G401 (cell line): ENCODE data around the gene KIRREL3. TPM values are rescaled to one million over a fixed set of nuclear protein-coding genes. Genes with fewer than 3 reads are reported as not detected.

Source experiments
- DNase-seq: peaks from one replicate; pipeline ENCODE4 v3.0.0-alpha.2; 2015; ENCODE audit warnings: low spot score
- in situ Hi-C: cut with HindIII; loops from 2 replicates; pipeline ENCODE4 v1.10.0; 2016; ENCODE audit warnings: low sequenced_read_pairs, mixed read lengths
- total RNA-seq: library from RNA; depleted of rRNA; stranded (reverse); fragments of >200 nt; shearing (Covaris generic); gene quantifications from 2 replicates; pipeline ENCODE4 v1.2.3, GENCODE V29; 2014

The KIRREL3 gene
- total RNA-seq, 1 experiment from 2014 or later = not detected

DNA sequence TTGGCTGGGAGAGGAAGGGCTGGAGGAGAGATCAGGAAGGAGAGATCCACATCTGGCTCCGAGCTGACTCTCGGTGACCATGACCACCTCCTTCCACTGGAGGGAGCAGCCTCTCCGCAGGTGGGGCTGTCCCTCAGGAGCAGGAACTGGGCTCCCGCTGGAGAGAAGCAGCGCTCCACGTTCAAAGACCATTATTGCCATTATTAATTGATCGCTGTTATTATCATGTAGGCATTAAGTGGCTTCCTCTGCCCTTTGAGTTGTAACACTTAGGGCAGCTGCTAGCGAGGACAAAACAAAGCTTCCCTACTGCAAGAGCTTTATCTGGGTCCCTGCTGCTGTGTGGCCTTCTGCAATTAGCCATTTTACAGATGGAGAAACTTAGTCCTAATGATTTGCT is 393.2 kb downstream of the KIRREL3 start:
- in situ Hi-C loops = no loop called here
- peak; percentile 23 for DNase-seq

DNA sequence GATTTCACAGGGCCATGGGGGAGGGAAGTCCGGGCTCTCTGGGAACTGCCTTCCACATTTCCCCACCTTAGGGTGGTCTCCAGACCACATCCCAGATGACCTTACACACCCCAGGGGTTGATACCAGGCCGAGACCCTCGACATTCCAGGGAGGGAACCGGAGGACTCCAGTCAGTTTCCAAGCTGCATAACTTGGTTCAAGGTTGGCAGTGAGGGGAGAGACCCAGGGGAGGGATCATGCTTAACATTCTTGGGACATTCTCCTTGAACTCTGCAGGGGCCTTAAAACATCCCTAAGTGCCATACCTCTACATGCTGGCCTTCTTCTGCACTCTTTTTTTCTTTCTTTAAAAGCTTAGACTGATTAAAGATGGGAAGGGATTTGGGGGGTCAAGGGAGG is 394.1 kb downstream of the KIRREL3 start:
- in situ Hi-C loops = no loop called here

DNA sequence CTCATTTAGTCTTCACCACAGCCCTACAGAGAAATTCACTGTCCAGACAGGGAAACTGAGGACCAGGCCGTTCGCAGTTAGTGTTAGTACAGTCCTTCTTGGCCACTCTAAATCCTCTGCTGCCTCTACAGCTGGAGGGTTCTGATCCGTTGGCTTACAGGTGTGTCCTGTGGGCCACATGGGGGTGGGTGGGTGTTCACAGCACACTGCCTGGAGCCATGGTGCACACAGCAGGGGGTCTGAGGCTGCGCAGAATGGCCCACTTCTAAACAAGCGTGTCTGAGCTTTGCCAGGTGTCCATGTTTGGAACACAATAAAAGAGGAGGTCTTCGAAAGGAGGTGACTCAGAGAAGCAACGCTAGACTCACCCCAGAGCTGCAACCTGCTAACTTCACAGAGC is 396.1 kb downstream of the KIRREL3 start:
- in situ Hi-C loops = no loop called here
- no peak for DNase-seq

More for the DNA sequence above, 394.1 kb downstream of the KIRREL3 start:
- DNase-seq = no peak

DNA sequence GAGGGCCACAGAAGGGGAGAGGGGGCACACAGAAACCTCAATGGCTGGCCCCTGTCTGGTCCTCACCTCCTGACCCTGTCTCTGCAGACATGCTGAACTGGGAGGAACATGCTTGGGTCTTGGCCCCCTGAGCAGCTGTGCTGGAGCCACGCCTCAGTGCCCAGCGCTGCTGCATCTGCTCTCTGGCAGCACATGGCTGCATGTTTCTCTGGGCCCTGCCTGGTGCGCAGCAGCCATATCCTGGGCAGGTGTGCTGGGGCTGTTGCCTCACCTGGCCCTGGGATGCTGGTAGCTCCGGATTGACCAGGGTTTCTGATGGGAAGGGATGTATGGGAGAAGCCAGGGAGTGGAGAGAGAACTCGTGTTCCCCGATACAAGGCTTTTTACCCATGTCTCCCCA is 397.1 kb downstream of the KIRREL3 start:
- no peak for DNase-seq
- in situ Hi-C loops = no loop called here

DNA sequence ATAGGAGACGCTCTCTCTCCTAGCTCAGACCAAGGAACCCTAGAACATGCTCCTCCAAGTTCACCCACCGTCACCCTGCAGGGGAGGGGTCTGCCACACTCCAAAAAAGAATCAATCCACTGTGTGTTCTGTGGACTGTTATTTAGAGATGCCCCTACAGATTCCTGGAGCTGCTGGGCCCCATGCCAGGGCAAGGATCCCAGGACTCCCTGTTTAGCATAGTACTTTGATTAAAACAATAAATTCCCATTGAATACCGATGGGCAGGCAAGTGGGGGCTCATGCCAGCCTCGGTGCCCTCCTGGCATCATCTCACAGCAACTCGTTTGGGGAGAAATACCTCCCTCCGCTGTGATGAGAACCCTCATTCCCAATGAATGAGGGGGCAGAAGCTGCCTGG is 397.6 kb downstream of the KIRREL3 start:
- in situ Hi-C loops = no loop called here
- no peak for DNase-seq

DNA sequence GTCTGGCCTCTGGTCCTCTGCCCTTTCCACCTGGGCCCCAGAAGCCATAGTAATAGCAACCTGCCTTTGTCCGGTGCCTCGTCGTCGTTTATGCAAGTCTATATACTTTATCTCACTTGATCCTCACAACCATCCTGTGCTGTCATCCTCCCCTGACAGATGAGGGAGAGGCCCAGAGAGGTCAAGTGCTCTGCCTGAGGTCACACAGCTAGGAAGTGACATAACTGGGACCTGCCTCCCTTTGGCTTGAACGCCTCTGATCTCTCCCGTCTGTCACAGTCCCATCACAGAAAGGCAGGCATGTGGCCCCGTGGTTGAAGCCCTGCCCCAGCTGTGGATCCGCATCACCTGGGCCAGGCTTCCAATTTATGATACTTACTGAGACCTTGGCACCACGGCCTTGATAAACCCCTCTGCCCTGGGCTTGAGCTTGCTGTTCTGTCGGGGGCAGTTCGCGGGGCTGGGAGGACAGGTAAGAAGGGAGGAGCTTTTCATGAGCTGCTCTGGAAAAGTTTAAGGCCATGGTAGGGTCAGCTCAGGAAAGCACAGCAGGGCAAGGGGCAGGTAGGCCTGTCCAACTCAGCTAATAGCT is 398.1 kb downstream of the KIRREL3 start:
- in situ Hi-C loops = no loop called here
- DNase-seq = no peak

DNA sequence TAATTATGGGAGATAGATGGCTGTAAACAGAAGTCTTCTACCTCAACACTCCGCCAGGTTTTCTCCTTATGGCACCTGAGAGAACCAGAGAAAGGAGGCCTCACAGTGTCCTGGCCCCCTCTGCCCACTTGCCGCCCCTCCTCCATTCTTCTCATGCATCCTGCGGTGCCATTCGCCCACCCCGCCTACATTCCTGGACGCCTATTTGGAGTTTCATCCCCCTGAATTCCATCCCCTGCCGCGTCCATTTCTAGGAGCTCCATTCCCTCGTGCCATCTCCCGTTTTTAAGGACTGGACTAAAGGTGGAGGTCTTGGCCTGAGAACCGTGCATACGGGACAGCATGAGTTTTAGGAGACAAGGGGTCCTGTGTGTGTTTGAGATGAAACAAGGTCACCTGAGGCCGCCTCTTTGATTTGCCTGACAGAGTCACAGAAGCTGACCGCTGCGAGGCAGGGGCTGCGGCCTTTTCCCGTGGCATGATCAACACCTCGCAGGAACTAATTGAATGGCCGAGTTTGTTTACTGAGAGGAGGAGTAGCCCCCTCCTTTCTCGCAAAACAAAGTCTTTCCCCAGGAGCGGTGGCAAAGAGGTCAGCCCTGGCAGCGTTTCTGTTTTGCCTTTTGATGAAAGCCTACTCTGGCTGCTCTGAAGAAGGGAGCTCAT is 398.9 kb downstream of the KIRREL3 start:
- no peak for DNase-seq
- in situ Hi-C loops = no loop called here

DNA sequence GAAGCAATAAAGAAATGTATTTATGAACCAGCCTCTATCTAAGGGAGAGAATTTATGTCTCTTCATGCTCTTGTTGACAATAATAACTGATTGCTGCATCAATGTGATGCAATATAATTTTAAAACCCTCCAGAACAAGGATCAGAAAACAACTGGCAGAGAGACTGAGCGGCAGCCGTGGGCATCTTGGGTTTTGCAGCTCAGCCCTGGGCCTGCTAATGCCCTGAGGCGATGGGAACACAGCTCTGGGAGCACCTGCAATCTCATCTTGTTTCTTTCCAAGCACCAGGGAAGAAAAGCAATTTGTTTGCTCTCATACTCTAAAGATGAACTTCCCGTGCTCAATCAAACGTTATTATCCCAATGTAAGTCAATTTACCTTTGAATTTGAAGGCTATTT is 399.4 kb downstream of the KIRREL3 start:
- no peak for DNase-seq
- in situ Hi-C loops = no loop called here

DNA sequence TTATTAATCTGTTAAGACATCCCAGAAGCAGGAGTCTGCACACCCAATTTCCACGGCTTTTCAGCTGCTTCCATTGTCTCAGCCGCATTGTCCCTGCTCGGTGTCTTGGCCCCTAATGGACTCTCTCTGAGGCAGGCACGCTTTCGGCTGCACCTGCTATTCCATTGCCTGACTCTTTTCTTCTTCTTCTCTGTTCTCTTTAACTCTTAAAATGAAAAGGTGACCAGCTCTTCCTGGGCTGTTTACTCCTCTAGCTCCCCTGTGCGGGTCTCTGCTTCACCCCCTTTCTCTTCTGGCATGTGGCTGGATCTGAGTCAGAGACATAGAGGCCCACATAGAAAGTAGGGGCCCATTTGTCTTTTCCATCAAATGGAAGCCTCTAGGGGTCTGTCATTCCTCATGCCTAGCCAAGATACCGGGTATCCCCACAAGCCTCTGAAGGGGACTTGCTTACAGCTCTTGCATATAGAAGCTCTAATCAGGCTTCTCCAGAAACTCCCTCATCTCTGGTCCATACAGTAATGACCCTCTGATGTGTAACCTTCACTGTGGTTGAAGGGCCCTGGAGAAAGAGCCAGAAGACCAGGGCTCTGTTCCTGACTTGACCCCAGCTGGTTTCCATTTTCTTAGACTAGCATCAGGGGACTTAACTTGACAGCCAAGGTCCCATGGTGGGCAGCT is 401.2 kb downstream of the KIRREL3 start:
- no peak for DNase-seq
- in situ Hi-C loops = no loop called here

DNA sequence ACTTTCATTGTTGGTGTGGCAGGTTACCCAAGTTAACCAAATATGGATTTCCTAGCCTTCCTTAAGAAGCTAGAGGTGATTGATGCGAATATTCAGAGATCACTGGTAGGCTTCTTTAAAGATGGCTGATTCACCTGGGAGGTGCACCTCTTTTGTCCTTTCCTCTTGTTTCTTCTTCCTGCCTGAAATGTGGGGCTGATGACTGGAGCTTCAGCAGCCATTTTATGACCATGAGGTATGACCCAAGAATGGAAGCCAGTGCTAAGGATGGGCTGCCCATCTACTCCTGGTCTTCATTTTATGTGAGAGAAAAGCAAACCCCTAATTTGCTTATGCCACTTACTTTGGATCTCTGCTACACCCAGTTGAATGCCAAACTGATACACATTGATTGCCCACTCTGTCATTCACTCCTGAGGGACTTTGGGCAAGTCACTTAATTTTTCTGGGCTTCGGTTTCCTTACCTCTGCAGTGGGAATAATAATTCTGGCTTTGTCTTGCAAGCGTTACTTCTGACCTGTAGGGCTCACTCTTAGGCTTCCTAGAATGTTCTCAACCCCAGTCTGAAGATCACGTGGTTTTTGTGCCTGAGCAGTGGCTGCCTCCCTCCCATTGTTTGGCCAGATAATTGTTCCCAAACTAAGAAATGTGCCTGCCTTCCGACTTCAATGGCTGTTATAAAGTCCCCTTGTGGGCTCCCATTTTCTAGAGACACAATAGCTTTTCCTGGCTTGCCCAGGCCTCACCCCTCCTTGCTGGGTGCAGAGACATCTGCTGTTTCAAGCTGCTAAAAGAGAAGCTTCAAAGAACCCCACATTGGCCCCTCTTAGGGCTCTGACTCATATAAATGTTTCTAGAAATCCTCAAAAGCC is 402.0 kb downstream of the KIRREL3 start:
- DNase-seq = no peak
- in situ Hi-C loops = no loop called here

DNA sequence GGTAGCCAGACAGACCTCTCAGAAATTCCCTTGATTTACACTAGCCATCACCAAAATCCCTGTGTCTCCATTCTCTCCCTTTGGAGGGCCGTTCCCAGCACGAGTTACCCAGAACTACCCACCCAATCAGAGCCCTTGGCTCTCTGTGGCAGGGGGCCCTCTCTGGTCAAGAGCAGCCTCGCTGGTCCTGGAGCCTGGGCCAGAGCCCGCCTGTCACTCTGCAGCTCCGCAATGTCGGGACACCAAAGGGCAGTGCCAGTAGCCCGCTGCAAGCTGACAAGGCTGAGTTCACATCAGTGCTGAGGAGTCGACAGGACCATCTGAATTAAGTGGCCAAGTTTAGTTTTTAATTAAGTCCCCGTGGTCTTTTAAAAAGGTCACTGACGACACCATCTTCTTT is 403.5 kb downstream of the KIRREL3 start:
- no peak for DNase-seq
- in situ Hi-C loops = no loop called here

DNA sequence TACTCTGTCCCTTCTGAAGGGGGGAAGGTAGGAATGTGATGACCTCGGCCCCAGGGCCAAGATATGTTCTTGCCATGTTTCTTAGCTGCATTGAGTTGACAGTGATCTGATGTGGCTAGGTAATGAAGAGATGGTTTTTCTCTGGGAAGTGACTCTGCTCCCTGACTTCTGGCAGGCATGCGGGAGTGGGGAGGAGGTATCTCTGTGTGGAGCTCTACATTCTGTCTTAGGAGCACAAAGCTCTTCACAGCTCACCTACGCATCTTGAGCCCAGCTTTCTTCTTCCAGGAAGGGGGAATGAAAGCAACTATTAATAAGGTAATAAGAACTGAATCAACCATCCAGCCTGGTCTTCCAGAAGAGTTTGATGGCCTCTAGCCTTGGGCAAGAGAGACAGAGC is 404.1 kb downstream of the KIRREL3 start:
- in situ Hi-C loops = no loop called here
- DNase-seq = no peak

DNA sequence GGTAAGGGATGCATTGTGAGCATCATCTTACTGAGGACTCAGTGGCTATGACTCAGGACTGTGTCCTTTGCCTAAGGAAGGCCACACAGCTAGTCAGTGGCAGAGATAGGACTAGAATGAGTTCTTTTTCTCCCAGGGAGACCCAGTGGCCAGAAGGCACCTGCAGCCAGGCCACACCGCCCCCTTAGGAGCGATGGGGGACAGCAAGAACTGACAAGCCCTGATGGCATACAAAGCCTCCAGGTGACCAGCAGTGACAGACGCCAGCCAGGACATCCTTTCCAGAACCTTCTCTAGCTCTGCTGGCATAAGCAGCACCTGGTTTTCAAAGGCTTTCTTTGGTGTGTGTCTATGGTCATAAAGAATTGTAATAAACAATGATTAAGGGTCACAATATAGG is 405.0 kb downstream of the KIRREL3 start:
- in situ Hi-C loops = no loop called here
- DNase-seq = no peak

DNA sequence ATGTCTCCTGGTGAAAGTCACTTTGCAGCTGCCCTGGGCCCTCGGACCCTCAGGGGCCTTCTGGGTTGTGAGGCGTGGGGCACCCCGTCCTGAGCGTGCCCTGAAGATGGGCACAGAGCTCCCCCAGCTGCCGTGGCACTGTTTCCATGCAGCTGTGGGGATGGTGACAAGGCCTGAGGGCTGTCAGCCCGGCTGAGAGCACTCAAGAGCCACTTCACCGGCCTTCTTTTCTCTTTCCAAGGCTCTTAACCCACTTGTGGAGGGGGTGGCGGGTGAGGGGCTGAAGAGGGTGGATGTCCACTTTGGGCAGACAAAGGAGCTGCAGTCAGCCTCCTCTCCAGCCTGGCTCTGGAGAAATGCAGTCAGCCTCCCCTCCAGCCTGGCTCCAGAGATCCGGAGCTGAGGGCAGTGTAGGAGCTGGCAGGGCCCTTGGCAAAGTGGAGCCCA is 405.6 kb downstream of the KIRREL3 start:
- no peak for DNase-seq
- in situ Hi-C loops = no loop called here

DNA sequence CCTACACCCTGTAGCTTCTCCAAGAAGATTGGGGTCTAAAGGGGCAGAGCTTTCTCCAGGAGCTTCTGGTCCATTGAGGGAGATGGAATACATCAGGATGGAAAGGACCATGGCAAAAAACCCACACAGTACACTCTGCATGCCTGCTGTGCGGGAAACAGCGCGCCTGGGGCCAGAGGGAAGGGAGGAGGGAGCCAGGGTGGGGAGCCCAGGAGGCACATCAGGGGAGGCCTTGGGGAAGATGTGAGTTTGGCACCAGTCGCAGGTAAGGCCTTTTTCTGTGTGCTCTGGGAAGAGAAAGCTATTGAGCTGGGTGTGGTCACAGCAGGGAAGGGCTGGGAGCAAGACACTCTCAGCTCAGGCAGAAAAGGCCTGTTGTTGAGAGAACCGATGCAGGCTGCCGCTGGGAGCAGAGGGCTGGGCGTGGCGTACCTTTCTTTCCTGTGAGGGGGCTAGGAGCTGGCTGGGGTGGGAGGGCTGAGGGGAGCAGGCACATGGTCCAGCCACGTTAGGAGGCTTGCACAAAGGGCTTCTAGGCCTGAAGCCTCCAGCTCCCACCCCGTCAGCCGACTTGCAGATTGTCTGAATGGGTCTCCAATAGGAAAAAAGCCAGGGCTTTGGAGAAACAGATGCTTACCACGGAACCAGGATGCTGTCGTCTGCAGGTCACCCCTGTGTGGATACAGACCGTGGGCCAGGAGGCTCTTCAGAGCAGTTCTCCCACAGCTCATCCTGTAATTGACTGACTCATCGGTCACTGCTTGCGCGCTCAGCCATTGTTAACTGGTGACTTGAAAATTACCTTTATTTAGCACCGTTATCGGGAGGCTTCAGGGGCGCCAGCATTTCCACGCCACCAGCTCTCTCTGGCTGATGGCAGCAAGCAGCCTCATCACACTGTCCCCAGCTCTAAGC is 407.8 kb downstream of the KIRREL3 start:
- DNase-seq = no peak
- in situ Hi-C loops = no loop called here

DNA sequence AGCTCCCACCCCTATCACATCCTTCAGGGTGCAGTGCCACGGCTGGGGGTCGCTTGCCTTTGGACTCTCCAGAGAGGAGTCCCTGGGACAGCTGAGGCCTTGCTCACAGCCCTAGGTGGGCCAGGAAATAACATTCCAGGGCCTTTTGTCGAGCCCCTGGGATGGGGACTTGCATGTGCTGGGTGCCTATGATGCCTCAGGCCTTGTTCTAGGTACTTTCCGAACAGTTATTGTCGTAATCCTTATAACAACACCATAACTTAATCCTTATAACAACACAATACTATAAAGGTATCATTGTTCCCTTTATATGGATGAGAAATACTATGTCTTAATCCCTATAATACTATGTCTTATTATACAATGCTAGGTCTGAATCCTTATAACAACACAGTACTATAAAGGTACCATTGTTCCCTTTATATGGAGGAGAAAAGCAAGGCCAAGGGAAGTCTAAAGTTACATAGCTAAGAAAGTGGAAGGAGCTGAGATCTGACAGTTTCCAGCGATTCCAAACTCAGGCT is 408.5 kb downstream of the KIRREL3 start:
- no peak for DNase-seq
- in situ Hi-C loops = no loop called here

DNA sequence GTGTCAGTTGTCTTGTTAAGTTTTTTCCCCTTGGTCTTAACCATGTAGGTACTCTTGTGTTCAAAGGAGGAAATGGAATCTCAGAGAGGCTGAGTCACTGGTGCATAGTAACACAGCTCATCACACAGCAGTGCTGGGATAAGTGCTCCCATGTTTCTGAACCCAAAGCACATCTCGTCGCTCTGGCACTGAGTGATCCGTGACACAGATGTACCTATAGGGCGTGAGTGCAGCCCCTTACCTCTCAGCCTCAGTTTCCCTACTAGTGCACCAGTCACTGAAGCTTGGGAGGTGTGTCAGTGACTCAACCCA is 411.1 kb downstream of the KIRREL3 start:
- in situ Hi-C loops = no loop called here
- no peak for DNase-seq

DNA sequence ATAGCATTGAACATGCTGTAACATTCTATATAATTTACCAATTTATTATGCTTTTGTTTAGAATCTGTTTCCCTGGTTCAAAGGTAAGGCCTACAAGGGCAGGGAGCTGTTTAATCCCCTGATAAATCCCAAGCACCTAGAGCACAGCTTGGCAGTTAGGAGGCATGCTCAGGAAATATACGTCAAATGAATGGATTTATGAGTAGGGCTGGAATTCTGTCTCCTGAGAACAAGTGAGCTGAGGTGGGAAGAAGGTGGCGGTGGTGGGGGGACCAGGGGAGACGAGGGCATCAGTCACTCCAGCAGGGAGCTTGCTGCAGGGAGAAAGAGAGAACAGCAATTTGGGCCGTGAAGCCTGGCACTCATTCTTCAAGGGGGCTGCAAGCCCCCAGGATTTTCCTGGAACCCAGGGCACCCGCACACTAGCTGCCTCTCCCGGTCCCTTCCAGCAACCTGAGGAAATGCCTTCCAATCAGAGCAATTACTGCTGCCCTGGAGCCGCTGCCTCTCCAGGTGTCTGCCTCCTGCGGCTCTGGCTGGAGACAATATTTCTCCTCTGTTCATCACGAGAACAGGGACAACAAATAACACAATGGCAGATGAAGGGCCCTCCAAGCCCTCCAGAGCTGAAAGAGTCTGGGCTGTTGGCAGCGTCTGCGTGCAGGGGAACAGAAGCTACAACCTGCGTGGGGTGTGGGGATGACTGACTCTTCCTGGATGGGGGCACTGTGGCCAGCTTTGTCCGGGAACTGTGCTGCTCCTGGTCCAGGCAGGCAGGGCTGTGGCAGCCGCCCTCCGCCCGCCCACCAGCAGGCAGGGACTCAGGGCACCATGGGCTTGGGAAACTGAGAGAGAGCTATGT is 411.7 kb downstream of the KIRREL3 start:
- DNase-seq = no peak
- in situ Hi-C loops = no loop called here
